NT2/D1 (cell line): ENCODE data around the gene ABCC4.

Experiments used
- YY1 ChIP-seq: IDR thresholded peaks from 2 replicates; pipeline ENCODE4 v1.6.1; 2011; ENCODE audit not compliant: insufficient read length, insufficient read depth
- ZNF274 ChIP-seq: IDR thresholded peaks from 2 replicates; pipeline ENCODE4 v1.6.1; 2011; ENCODE audit warnings: mild to moderate bottlenecking, low read depth, low read length

GRCh38 chr13:94972262-94972661 is 329.0 kb downstream of the ABCC4 start:
- TF ChIP-seq YY1 (no peak), ZNF274 (no peak)
